ENCODE data around the gene TEX38.
"Not testable (repeated sequence)": the region's sequence is repeated elsewhere in the genome, so short reads cannot be mapped to it uniquely, and the experiment has no call there.

The TEX38 gene

GRCh38 chr1:46671554-46671953, at the start of gene TEX38:
TSS of gene TEX38 (plus strand) at chr1:46671854. CDS start at chr1:46671935, 81 bp downstream.
- DNase-seq (ENCODE audit: low read depth), result no peak

- DNase-seq (ENCODE audit: low read depth), result no peak
Observed at GRCh38 chr1:46621930-46622329, 49.7 kb upstream of the TEX38 start.

GRCh38 chr1:46622344-46622743, 49.3 kb upstream of the TEX38 start:
- DNase-seq (ENCODE audit: low read depth), result no peak

GRCh38 chr1:46623743-46624644, 47.7 kb upstream of the TEX38 start:
- no peak for DNase-seq (ENCODE audit: low read depth)

GRCh38 chr1:46630719-46631118, 40.9 kb upstream of the TEX38 start:
- no peak for DNase-seq (ENCODE audit: low read depth)

- no peak for DNase-seq (ENCODE audit: low read depth)
Observed at GRCh38 chr1:46635205-46635604, 36.4 kb upstream of the TEX38 start.

- no peak for DNase-seq (ENCODE audit: low read depth)
Observed at GRCh38 chr1:46637444-46638083, 34.1 kb upstream of the TEX38 start.

- DNase-seq (ENCODE audit: low read depth), result no peak
Observed at GRCh38 chr1:46638921-46639320, 32.7 kb upstream of the TEX38 start.

- DNase-seq (ENCODE audit: low read depth), result no peak
Observed at GRCh38 chr1:46639547-46639946, 32.1 kb upstream of the TEX38 start.

GRCh38 chr1:46642115-46642680, 29.5 kb upstream of the TEX38 start:
- no peak for DNase-seq (ENCODE audit: low read depth)

GRCh38 chr1:46643368-46643775, 28.3 kb upstream of the TEX38 start:
- peak; percentile 36 for DNase-seq (ENCODE audit: low read depth)

GRCh38 chr1:46645815-46646214, 25.8 kb upstream of the TEX38 start:
- no peak for DNase-seq (ENCODE audit: low read depth)

GRCh38 chr1:46646331-46646730, 25.3 kb upstream of the TEX38 start:
- no peak for DNase-seq (ENCODE audit: low read depth)

- DNase-seq (ENCODE audit: low read depth), result no peak
Observed at GRCh38 chr1:46646844-46647243, 24.8 kb upstream of the TEX38 start.

- no peak for DNase-seq (ENCODE audit: low read depth)
Observed at GRCh38 chr1:46647611-46648010, 24.0 kb upstream of the TEX38 start.

GRCh38 chr1:46649764-46650163, 21.9 kb upstream of the TEX38 start:
- DNase-seq (ENCODE audit: low read depth), result no peak

GRCh38 chr1:46650491-46650890, 21.2 kb upstream of the TEX38 start:
- DNase-seq (ENCODE audit: low read depth), result no peak

- not testable (repeated sequence) for DNase-seq (ENCODE audit: low read depth)
Observed at GRCh38 chr1:46651152-46651551, 20.5 kb upstream of the TEX38 start.

- DNase-seq (ENCODE audit: low read depth), result no peak
Observed at GRCh38 chr1:46652321-46653100, 19.1 kb upstream of the TEX38 start.

- no peak for DNase-seq (ENCODE audit: low read depth)
Observed at GRCh38 chr1:46653405-46653958, 18.2 kb upstream of the TEX38 start.

- no peak for DNase-seq (ENCODE audit: low read depth)
Observed at GRCh38 chr1:46654012-46654411, 17.6 kb upstream of the TEX38 start.

- not testable (repeated sequence) for DNase-seq (ENCODE audit: low read depth)
Observed at GRCh38 chr1:46654698-46655097, 17.0 kb upstream of the TEX38 start.
